A673 (cell line): Measurements from ENCODE around the gene RALGAPA2.

Experiments
- CTCF ChIP-seq: fragments of 300-800, 200-600 bp; sonication (generic); conservative IDR thresholded peaks from 2 replicates; pipeline ENCODE4 v1.5.1; 2017; ENCODE audit warnings: low read depth, mild to moderate bottlenecking, antibody characterized with exemption, low read length, moderate library complexity, mixed read lengths
- EZH2 ChIP-seq: fragments of 200-600 bp; sonication (generic); IDR thresholded peaks from 2 replicates; pipeline ENCODE4 v1.6.1; 2017; ENCODE audit warnings: borderline replicate concordance, low read depth, mild to moderate bottlenecking, mixed read lengths, antibody characterized with exemption, low read length; ENCODE audit not compliant: poor library complexity, severe bottlenecking

- TF ChIP-seq CTCF, result no peak
- no peak for TF ChIP-seq EZH2
Measured at GRCh38 chr20:20706285-20706684, 6.2 kb downstream of the RALGAPA2 start.
